HepG2 (cell line): Measurements from ENCODE around the gene C2orf42. TPM values are rescaled to one million over a fixed set of nuclear protein-coding genes. Genes with fewer than 3 reads are reported as not detected.
A peak's percentile ranks its signal among the peaks of the same experiment; 100 is the strongest.

Experiments used
- ATAC-seq: fragments of 200-7000 bp; cut with Tn5 transposase; 3 replicates; pipeline ENCODE4 v1.9.1; 2020; ENCODE audit warnings: mild to moderate bottlenecking, moderate library complexity
- BruUV-seq: library from RNA; stranded (reverse); fragments of 400-500 nt; replicated peaks from 2 replicates; lab custom pipeline; 2021; lab: Mats Ljungman, UMichigan
- CTCF ChIA-PET: fragments of 300-600 bp; formaldehyde crosslinking; extraction: SDS; loops from one replicate; lab custom pipeline; 2021; ENCODE audit warnings: low total read pairs, inconsistent platforms, low intra/inter-chr PET ratio; lab: Yijun Ruan, JAX
- POLR2A ChIA-PET: fragments of 350-600 bp; sonication (Branson Sonifier 250); formaldehyde crosslinking; loops from one replicate; lab custom pipeline; 2020; ENCODE audit warnings: antibody characterized with exemption, inconsistent platforms; lab: Yijun Ruan, JAX
- DNase-seq: peaks from one replicate; pipeline ENCODE4 v3.0.0-alpha.2; 2015; ENCODE audit warnings: low spot score
- FAIRE-seq: peaks from 3 replicates; lab custom pipeline; 2011; peaks lifted over from hg19 to GRCh38; lab: Jason Lieb, UNC
- H2AFZ ChIP-seq: one replicate; pipeline ENCODE4 v1.6.1; 2011; ENCODE audit warnings: low read length, inconsistent platforms
- H3K27ac ChIP-seq: fragments of 300-600 bp; 3 replicates; pipeline ENCODE4 v1.8.0; 2011; ENCODE audit warnings: mixed run types, mild to moderate bottlenecking, mixed read lengths, low read length, inconsistent platforms; ENCODE audit not compliant: insufficient read depth; ENCODE audit errors: extremely low read length
- H3K27me3 ChIP-seq, 2 experiments: fragments of 200-600 bp in 1 of 2; 2 replicates in 1 of 2; 3 replicates in 1 of 2; pipeline versions ENCODE4 v1.6.0 to v1.8.0; 2011; ENCODE audit warnings: low read length in 2 of 2, mild to moderate bottlenecking in 2 of 2, moderate library complexity in 2 of 2, inconsistent platforms in 1 of 2; ENCODE audit not compliant: insufficient read depth in 2 of 2, control insufficient read depth in 1 of 2
- H3K36me3 ChIP-seq, 2 experiments: fragments of 200-600 bp in 1 of 2; replicated peaks in 1 of 2; 2 replicates in 1 of 2; 3 replicates in 1 of 2; pipeline versions ENCODE4 v1.5.1 to v1.8.0; 2011; ENCODE audit warnings: low read length in 2 of 2, inconsistent platforms in 1 of 2; ENCODE audit not compliant: insufficient read depth in 2 of 2, control insufficient read depth in 1 of 2
- H3K4me1 ChIP-seq: 2 replicates; pipeline ENCODE4 v1.5.1; 2012; ENCODE audit warnings: low read length, inconsistent platforms; ENCODE audit not compliant: insufficient read depth
- H3K4me2 ChIP-seq: 2 replicates; pipeline ENCODE4 v1.6.0; 2011; ENCODE audit warnings: low read depth, low read length, inconsistent platforms
- H3K4me3 ChIP-seq, 3 experiments: fragments of 200-600 bp in 1 of 3; sonication (generic), shearing (Covaris generic) in 1 of 3; replicated peaks in 1 of 3; 2 replicates each; pipeline ENCODE4 v1.5.1; 2011 to 2016; ENCODE audit warnings: low read length in 3 of 3, inconsistent platforms in 2 of 3, low read depth in 2 of 3, mild to moderate bottlenecking in 2 of 3, control low read depth in 1 of 3, mixed read lengths in 1 of 3; ENCODE audit not compliant: insufficient read depth in 1 of 3
- H3K79me2 ChIP-seq: one replicate; pipeline ENCODE4 v1.6.1; 2011; ENCODE audit warnings: low read length, inconsistent platforms; ENCODE audit not compliant: insufficient read depth
- H3K9ac ChIP-seq: 2 replicates; pipeline ENCODE4 v1.6.0; 2011; ENCODE audit warnings: mild to moderate bottlenecking, low read depth, low read length, inconsistent platforms; ENCODE audit not compliant: insufficient read depth
- H3K9me3 ChIP-seq: 2 replicates; pipeline ENCODE4 v1.5.1; 2012; ENCODE audit warnings: mild to moderate bottlenecking, low read length
- H4K20me1 ChIP-seq: 2 replicates; pipeline ENCODE4 v1.6.0; 2011; ENCODE audit warnings: inconsistent platforms, mild to moderate bottlenecking, low read length, moderate library complexity; ENCODE audit not compliant: insufficient read depth
- FOXO4 ChIP-seq: sonication (generic); formaldehyde crosslinking; conservative IDR thresholded peaks from 2 replicates; pipeline ENCODE4 v1.8.1; 2023; ENCODE audit warnings: missing genetic modification reagents
- GLMP ChIP-seq: sonication (generic); formaldehyde crosslinking; IDR thresholded peaks from 2 replicates; pipeline ENCODE4 v1.9.0; 2021; ENCODE audit warnings: missing genetic modification reagents, mild to moderate bottlenecking, borderline replicate concordance
- HOMEZ ChIP-seq: IDR thresholded peaks from 2 replicates; pipeline ENCODE4 v1.6.1; 2016; ENCODE audit warnings: low read depth
- HOXA3 ChIP-seq: sonication (generic); formaldehyde crosslinking; IDR thresholded peaks from 2 replicates; pipeline ENCODE4 v1.5.0; 2020; ENCODE audit warnings: missing genetic modification reagents
- MAX ChIP-seq: IDR thresholded peaks from 2 replicates; pipeline ENCODE4 v1.6.1; 2012; ENCODE audit warnings: inconsistent platforms
- MXI1 ChIP-seq: IDR thresholded peaks from 3 replicates; pipeline ENCODE4 v1.6.1; 2012; ENCODE audit warnings: low read depth, low read length, inconsistent platforms, borderline replicate concordance
- RCOR2 ChIP-seq: IDR thresholded peaks from 2 replicates; pipeline ENCODE4 v1.6.1; 2016; ENCODE audit warnings: missing biosample characterization, missing genetic modification reagents
- XRCC5 ChIP-seq: fragments of 200-400 bp; formaldehyde crosslinking; optimal IDR thresholded peaks from 2 replicates; pipeline ENCODE3; 2017; ENCODE audit warnings: mild to moderate bottlenecking, low read length
- ZHX2 ChIP-seq, 2 experiments: sonication (generic) in 1 of 2; formaldehyde crosslinking in 1 of 2; IDR thresholded peaks; 2 replicates each; pipeline versions ENCODE4 v1.6.1 to v1.9.0; 2014 to 2022; ENCODE audit warnings: antibody characterized with exemption in 1 of 2, borderline replicate concordance in 1 of 2, inconsistent platforms in 1 of 2, low read depth in 1 of 2, missing genetic modification reagents in 1 of 2
- ZNF563 ChIP-seq: sonication (generic); formaldehyde crosslinking; IDR thresholded peaks from 2 replicates; pipeline ENCODE4 v1.8.0; 2022; ENCODE audit warnings: mild to moderate bottlenecking, moderate library complexity, missing genetic modification reagents
- WGBS: methylation state at CpG from one replicate; pipeline ENCODE4 v1.1.6; 2017; ENCODE audit warnings: low lambda C conversion rate; 5-methylcytosine and 5-hydroxymethylcytosine counted together
- in situ Hi-C: cut with HindIII; loops from 2 replicates; pipeline ENCODE4 v1.10.0; 2017; ENCODE audit warnings: low pct_unique_long_range_greater_than_20kb; ENCODE audit not compliant: extremely low pct_ligation_motif_present
- intact Hi-C: fragments of 100-400 bp; cut with micrococcal nuclease; formaldehyde crosslinking; loops from one replicate; pipeline ENCODE4 v1.10.0; 2022; ENCODE audit not compliant: unreplicated experiment
- polyA plus RNA-seq, 8 experiments: library from polyadenylated mRNA; depleted of rRNA in 3 of 8; stranded (reverse) in 7 of 8; unstranded in 1 of 8; fragments of >200 nt; fragmentation: Illumina TruSeq in 4 of 8; extraction: Trizol in 4 of 8; gene quantifications; 2 replicates each; pipeline versions ENCODE4 v1.2.1 to v1.2.3, GENCODE V29; 2011 to 2016; ENCODE audit warnings: low read depth in 4 of 8, missing spikeins in 1 of 8, mixed read lengths in 1 of 8; ENCODE audit not compliant: insufficient read depth in 1 of 8
- total RNA-seq, 5 experiments: library from RNA; depleted of rRNA; stranded (reverse); fragments of >200 nt; fragmentation: Illumina TruSeq; extraction: Trizol; gene quantifications; 2 replicates each; pipeline ENCODE4 v1.2.3, GENCODE V29; 2016; ENCODE audit warnings: low read depth in 1 of 5

The C2orf42 gene
- total and polyA plus RNA-seq, 2 of the 13 experiments (the other 11 are each of a cell fraction or from before 2014, with no cell fraction given): 9.3 to 9.9 TPM

- TF ChIP-seq GLMP (CRISPR knock-in tag) (no peak), HOMEZ (CRISPR knock-in tag) (0 out of 2 replicates have a peak, but pooled peaks have one; percentile 24), MAX (0 out of 2 replicates have a peak, but pooled peaks have one; percentile 16), XRCC5 (peak; percentile 43), RCOR2 (CRISPR knock-in tag) (0 out of 2 replicates have a peak, but pooled peaks have one; percentile 14), MXI1 (no peak)
Measured at GRCh38 chr2:70118798-70119454, 71.9 kb downstream of the C2orf42 start (continued).

GRCh38 chr2:70116936-70117552, 73.8 kb downstream of the C2orf42 start:
- Histone ChIP-seq H3K4me2 (no peak overlapping the region), H3K36me3 (no peaks in the 10 kb centered on the region), H3K27ac (no peak overlapping the region), H2AFZ (no peak overlapping the region), H3K79me2 (no peaks in the 10 kb centered on the region), H3K9me3 (no peaks in the 10 kb centered on the region), H3K4me1 (peaks cover 54% of the 10 kb centered on the region), H3K27me3 (no peaks in the 10 kb centered on the region), H4K20me1 (no peaks in the 10 kb centered on the region), H3K4me3 (no peak overlapping the region), H3K9ac (no peak overlapping the region)
- intact Hi-C loops (no loop called here), in situ Hi-C loops (no loop called here)
- FAIRE-seq: no peak
- ChIA-PET CTCF (no interaction called here), POLR2A (interaction anchor here (2.6 to 4.7 kb wide), 2 partner anchors 8 to 13 kb away, joined by 8 to 55 read pairs; no protein-coding TSS in a partner anchor)
- BruUV-seq: no TSS peak
- ATAC-seq: no peak
- no peak for DNase-seq
- WGBS: 91% methylated on average over 2 of the region's 2 CpGs
- TF ChIP-seq FOXO4 (CRISPR knock-in tag) (0 out of 2 replicates have a peak, but pooled peaks have one; percentile 55), HOXA3 (CRISPR knock-in tag) (no peak), ZHX2 (IDR thresholded peaks at IDR 0.05; ENCODE audit: low read depth) (no peak), ZHX2 (CRISPR knock-in tag; IDR thresholded peaks at IDR 0.05; ENCODE audit: borderline replicate concordance) (no peak), ZNF563 (CRISPR knock-in tag) (no peak)
